Measurements from ENCODE around the gene TRDMT1. TPM values are rescaled to one million over a fixed set of nuclear protein-coding genes. Genes with fewer than 3 reads are reported as not detected.

The TRDMT1 gene
- total RNA-seq, 2 donors from 2014 or later, result 8.1 to 13.0 TPM

GRCh38 chr10:17122052-17122451 lies 79.4 kb downstream of the TRDMT1 start:
- no peak overlapping the region for H3K27ac Mint-ChIP-seq
- Histone ChIP-seq H3K9ac (ENCODE audit: extremely low read depth, low read length, poor library complexity, severe bottlenecking) (no peak overlapping the region), H3K9me3 (ENCODE audit: control insufficient read depth, low read length) (no peaks in the 10 kb centered on the region), H3K27ac (ENCODE audit: low read depth, low read length) (no peak overlapping the region), H3K27me3 (ENCODE audit: control insufficient read depth, insufficient read depth, low read length, poor library complexity, severe bottlenecking) (no peaks in the 10 kb centered on the region), H3K4me1 (ENCODE audit: control insufficient read depth, insufficient read depth, low read length) (peaks cover 10% of the 10 kb centered on the region), H3K4me3 (ENCODE audit: low read length) (no peak overlapping the region), H3K36me3 (ENCODE audit: control insufficient read depth, insufficient read depth, low read length) (no peaks in the 10 kb centered on the region)
- no peak for DNase-seq
- no peaks in the 10 kb centered on the region for H3K9me3 Mint-ChIP-seq
- H3K4me1 Mint-ChIP-seq, result peaks cover 44% of the 10 kb centered on the region
- WGBS, 2 experiments (ENCODE audit: insufficient coverage in 1 of 2, insufficient read length in 1 of 2), result 92 to 97% methylated on average over 1 to 2 of the region's 2 CpGs
- no peak overlapping the region for H3K4me3 Mint-ChIP-seq
- no peak for TF ChIP-seq CTCF (conservative IDR thresholded peaks at IDR 0.05)
- no peaks in the 10 kb centered on the region for H3K36me3 Mint-ChIP-seq (ENCODE audit: low read depth)
- peaks cover 2% of the 10 kb centered on the region for H3K27me3 Mint-ChIP-seq (ENCODE audit: insufficient read depth)

- TF ChIP-seq CTCF (conservative IDR thresholded peaks at IDR 0.05), result no peak
- Mint-ChIP-seq H3K27ac (no peak overlapping the region), H3K36me3 (ENCODE audit: low read depth) (no peaks in the 10 kb centered on the region), H3K4me3 (no peak overlapping the region), H3K9me3 (no peaks in the 10 kb centered on the region), H3K4me1 (peaks cover 51% of the 10 kb centered on the region), H3K27me3 (ENCODE audit: insufficient read depth) (no peaks in the 10 kb centered on the region)
- Histone ChIP-seq H3K4me1 (ENCODE audit: control insufficient read depth, insufficient read depth, low read length) (peaks cover 10% of the 10 kb centered on the region), H3K4me3 (ENCODE audit: low read length) (no peak overlapping the region), H3K36me3 (ENCODE audit: control insufficient read depth, insufficient read depth, low read length) (no peaks in the 10 kb centered on the region), H3K27me3 (ENCODE audit: control insufficient read depth, insufficient read depth, low read length, poor library complexity, severe bottlenecking) (no peaks in the 10 kb centered on the region), H3K9me3 (ENCODE audit: control insufficient read depth, low read length) (no peaks in the 10 kb centered on the region), H3K27ac (ENCODE audit: low read depth, low read length) (no peak overlapping the region), H3K9ac (ENCODE audit: extremely low read depth, low read length, poor library complexity, severe bottlenecking) (no peak overlapping the region)
- no peak for DNase-seq
- 73% methylated on average over 3 of the region's 3 CpGs; no CpG with 5 or more reads in 1 of the 2 experiments for WGBS, 2 experiments (ENCODE audit: insufficient coverage in 1 of 2, insufficient read length in 1 of 2)
Observed at GRCh38 chr10:17120694-17121093, 80.8 kb downstream of the TRDMT1 start.

GRCh38 chr10:17119845-17120244 lies 81.6 kb downstream of the TRDMT1 start:
- H3K9me3 Mint-ChIP-seq, result no peaks in the 10 kb centered on the region
- Histone ChIP-seq H3K4me1 (ENCODE audit: control insufficient read depth, insufficient read depth, low read length) (peaks cover 13% of the 10 kb centered on the region), H3K27me3 (ENCODE audit: control insufficient read depth, insufficient read depth, low read length, poor library complexity, severe bottlenecking) (no peaks in the 10 kb centered on the region), H3K4me3 (ENCODE audit: low read length) (no peak overlapping the region), H3K27ac (ENCODE audit: low read depth, low read length) (no peak overlapping the region), H3K9ac (ENCODE audit: extremely low read depth, low read length, poor library complexity, severe bottlenecking) (no peak overlapping the region), H3K36me3 (ENCODE audit: control insufficient read depth, insufficient read depth, low read length) (no peaks in the 10 kb centered on the region), H3K9me3 (ENCODE audit: control insufficient read depth, low read length) (no peaks in the 10 kb centered on the region)
- TF ChIP-seq CTCF (conservative IDR thresholded peaks at IDR 0.05), result no peak
- H3K4me3 Mint-ChIP-seq, result no peak overlapping the region
- H3K27me3 Mint-ChIP-seq (ENCODE audit: insufficient read depth), result no peaks in the 10 kb centered on the region
- H3K27ac Mint-ChIP-seq, result no peak overlapping the region
- peaks cover 57% of the 10 kb centered on the region for H3K4me1 Mint-ChIP-seq
- no peak for DNase-seq
- H3K36me3 Mint-ChIP-seq (ENCODE audit: low read depth), result no peaks in the 10 kb centered on the region
- 87 to 89% methylated on average over 3 of the region's 3 CpGs for WGBS, 2 experiments (ENCODE audit: insufficient coverage in 1 of 2, insufficient read length in 1 of 2)
